ENCODE results near the gene OR10R2. TPM values are rescaled to one million over a fixed set of nuclear protein-coding genes. Genes with fewer than 3 reads are reported as not detected.

OR10R2 gene
- total RNA-seq, 4 donors from 2014 or later, result not detected

GRCh38 chr1:158458263-158458662, 13.8 kb upstream of the OR10R2 start:
- no peak for TF ChIP-seq CTCF (IDR thresholded peaks at IDR 0.05; ENCODE audit: low read depth)

- TF ChIP-seq CTCF (IDR thresholded peaks at IDR 0.05; ENCODE audit: low read depth), result no peak
Observed at GRCh38 chr1:158461534-158461933, 10.5 kb upstream of the OR10R2 start, which contains the start of gene OR10K1. OR10K1 (plus strand) TSS chr1:158461834; CDS start chr1:158465562, 3,728 bp downstream.

- no peak for TF ChIP-seq CTCF (IDR thresholded peaks at IDR 0.05; ENCODE audit: low read depth)
Observed at GRCh38 chr1:158485455-158485854, 13.4 kb downstream of the OR10R2 start.

- no peak for TF ChIP-seq CTCF (IDR thresholded peaks at IDR 0.05; ENCODE audit: low read depth)
Observed at GRCh38 chr1:158491316-158491715, 19.3 kb downstream of the OR10R2 start.

GRCh38 chr1:158493054-158493453, 21.0 kb downstream of the OR10R2 start:
- no peak for TF ChIP-seq CTCF (IDR thresholded peaks at IDR 0.05; ENCODE audit: low read depth)

GRCh38 chr1:158494796-158495195, 22.8 kb downstream of the OR10R2 start:
- no peak for TF ChIP-seq CTCF (IDR thresholded peaks at IDR 0.05; ENCODE audit: low read depth)

- no peak for TF ChIP-seq CTCF (IDR thresholded peaks at IDR 0.05; ENCODE audit: low read depth)
Observed at GRCh38 chr1:158496374-158496773, 24.4 kb downstream of the OR10R2 start.

Measured in subcutaneous adipose tissue (tissue), 4 donors.